SU-DHL-6 (cell line): ENCODE data around the gene ACADM.
"Not testable (repeated sequence)": the region's sequence is repeated elsewhere in the genome, so short reads cannot be mapped to it uniquely, and the experiment has no call there.

Experiments
- H2AFZ ChIP-seq: fragments of 200-600 bp; sonication (generic); 2 replicates; pipeline ENCODE4 v1.6.1; 2014; ENCODE audit warnings: low read depth, mild to moderate bottlenecking, moderate library complexity, mixed read lengths, antibody characterized with exemption, low read length; ENCODE audit not compliant: severe bottlenecking
- H3F3A ChIP-seq: fragments of 200-600 bp; shearing (Covaris generic); 2 replicates; pipeline ENCODE4 v1.6.0; 2016; ENCODE audit warnings: antibody characterized with exemption, mild to moderate bottlenecking; ENCODE audit not compliant: insufficient read depth
- H3K27ac ChIP-seq: fragments of 200-600 bp; sonication (generic); 2 replicates; pipeline ENCODE4 v1.5.1; 2016; ENCODE audit warnings: low read depth, mild to moderate bottlenecking, low read length, moderate library complexity, mixed read lengths
- H3K27me3 ChIP-seq: fragments of 200-600 bp; sonication (generic), shearing (Covaris generic); 2 replicates; pipeline ENCODE4 v1.6.0; 2014; ENCODE audit warnings: mild to moderate bottlenecking, low read length
- H3K36me3 ChIP-seq: fragments of 200-600 bp; sonication (generic); 2 replicates; pipeline ENCODE4 v1.6.1; 2014; ENCODE audit warnings: mild to moderate bottlenecking, low read length, mixed read lengths
- H3K4me2 ChIP-seq: fragments of 300-600, 200-600 bp; shearing (Covaris generic), sonication (generic); 2 replicates; pipeline ENCODE4 v1.6.0; 2014; ENCODE audit warnings: low read length, low read depth, mild to moderate bottlenecking; ENCODE audit not compliant: poor library complexity, severe bottlenecking
- H3K4me3 ChIP-seq: fragments of 200-600 bp; sonication (generic); 2 replicates; pipeline ENCODE4 v1.5.1; 2014; ENCODE audit warnings: antibody characterized with exemption, low read length, mild to moderate bottlenecking, mixed read lengths; ENCODE audit not compliant: insufficient read depth, poor library complexity, severe bottlenecking
- H3K79me2 ChIP-seq: fragments of 200-600 bp; sonication (generic); 2 replicates; pipeline ENCODE4 v1.6.1; 2014; ENCODE audit warnings: mild to moderate bottlenecking, low read length, moderate library complexity; ENCODE audit not compliant: insufficient read depth
- H3K9ac ChIP-seq: fragments of 200-600 bp; sonication (generic); 2 replicates; pipeline ENCODE4 v1.7.0; 2014; ENCODE audit warnings: mild to moderate bottlenecking, low read length
- H3K9me2 ChIP-seq: fragments of 200-600 bp; sonication (generic); replicated peaks from 2 replicates; pipeline ENCODE4 v1.6.1; 2014; ENCODE audit warnings: low read length; ENCODE audit not compliant: insufficient read depth
- H3K9me3 ChIP-seq: fragments of 200-600 bp; sonication (generic); 2 replicates; pipeline ENCODE4 v1.6.1; 2014; ENCODE audit warnings: low read length, mixed read lengths; ENCODE audit not compliant: insufficient read depth
- H4K20me1 ChIP-seq: fragments of 200-600 bp; sonication (generic); 2 replicates; pipeline ENCODE4 v1.6.1; 2014; ENCODE audit warnings: low read depth, mild to moderate bottlenecking, antibody characterized with exemption, low read length, moderate library complexity, mixed read lengths
- EZH2phosphoT487 ChIP-seq: fragments of 200-600 bp; sonication (generic), shearing (Covaris generic); conservative IDR thresholded peaks from 2 replicates; pipeline ENCODE4 v1.6.1; 2018; ENCODE audit warnings: mild to moderate bottlenecking, antibody characterized with exemption, low read length, moderate library complexity, mixed read lengths
- TF ChIP-seq, protein P1 (sequence below): fragments of 200-600 bp; sonication (generic); IDR thresholded peaks from one replicate; pipeline ENCODE4 v1.5.1; 2017; ENCODE audit warnings: antibody characterized with exemption, mild to moderate bottlenecking, low read length, moderate library complexity; ENCODE audit not compliant: insufficient read depth, poor library complexity, severe bottlenecking

The ACADM gene

DNA sequence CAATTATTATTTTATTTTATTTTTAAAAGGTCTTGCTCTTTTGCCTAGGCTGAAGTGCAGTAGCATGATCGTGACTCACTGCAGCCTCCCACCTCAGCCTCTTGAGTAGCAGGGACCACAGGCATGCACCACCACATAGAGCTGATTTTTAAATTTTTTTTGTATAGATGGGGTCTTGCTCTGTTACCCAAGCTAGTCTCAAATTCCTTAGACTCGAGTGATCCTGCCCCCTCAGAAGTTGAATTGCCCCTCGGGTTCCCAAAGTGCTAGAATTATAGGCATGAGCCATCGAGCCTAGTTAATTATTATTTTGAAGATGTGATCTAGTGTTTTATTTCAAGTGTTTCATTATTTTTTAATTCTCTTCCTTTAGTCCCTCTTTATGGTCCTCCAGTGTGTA is 84.4 kb downstream of the ACADM start:
- no peak overlapping the region for H3K9ac ChIP-seq
- no peak overlapping the region for H2AFZ ChIP-seq
- no peaks in the 10 kb centered on the region for H3K36me3 ChIP-seq
- H3K9me2 ChIP-seq: no peaks in the 10 kb centered on the region
- no peak overlapping the region for H3K4me3 ChIP-seq
- peaks cover 4% of the 10 kb centered on the region; the same call in 1 of the 2 replicates for H3F3A ChIP-seq
- no peaks in the 10 kb centered on the region for H4K20me1 ChIP-seq
- TF ChIP-seq, protein P1, sequence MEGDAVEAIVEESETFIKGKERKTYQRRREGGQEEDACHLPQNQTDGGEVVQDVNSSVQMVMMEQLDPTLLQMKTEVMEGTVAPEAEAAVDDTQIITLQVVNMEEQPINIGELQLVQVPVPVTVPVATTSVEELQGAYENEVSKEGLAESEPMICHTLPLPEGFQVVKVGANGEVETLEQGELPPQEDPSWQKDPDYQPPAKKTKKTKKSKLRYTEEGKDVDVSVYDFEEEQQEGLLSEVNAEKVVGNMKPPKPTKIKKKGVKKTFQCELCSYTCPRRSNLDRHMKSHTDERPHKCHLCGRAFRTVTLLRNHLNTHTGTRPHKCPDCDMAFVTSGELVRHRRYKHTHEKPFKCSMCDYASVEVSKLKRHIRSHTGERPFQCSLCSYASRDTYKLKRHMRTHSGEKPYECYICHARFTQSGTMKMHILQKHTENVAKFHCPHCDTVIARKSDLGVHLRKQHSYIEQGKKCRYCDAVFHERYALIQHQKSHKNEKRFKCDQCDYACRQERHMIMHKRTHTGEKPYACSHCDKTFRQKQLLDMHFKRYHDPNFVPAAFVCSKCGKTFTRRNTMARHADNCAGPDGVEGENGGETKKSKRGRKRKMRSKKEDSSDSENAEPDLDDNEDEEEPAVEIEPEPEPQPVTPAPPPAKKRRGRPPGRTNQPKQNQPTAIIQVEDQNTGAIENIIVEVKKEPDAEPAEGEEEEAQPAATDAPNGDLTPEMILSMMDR: no peak
- no peak for TF ChIP-seq EZH2phosphoT487
- no peaks in the 10 kb centered on the region for H3K27me3 ChIP-seq
- no peak overlapping the region for H3K27ac ChIP-seq
- no peak overlapping the region for H3K4me2 ChIP-seq
- H3K9me3 ChIP-seq: no peaks in the 10 kb centered on the region
- no peaks in the 10 kb centered on the region for H3K79me2 ChIP-seq

DNA sequence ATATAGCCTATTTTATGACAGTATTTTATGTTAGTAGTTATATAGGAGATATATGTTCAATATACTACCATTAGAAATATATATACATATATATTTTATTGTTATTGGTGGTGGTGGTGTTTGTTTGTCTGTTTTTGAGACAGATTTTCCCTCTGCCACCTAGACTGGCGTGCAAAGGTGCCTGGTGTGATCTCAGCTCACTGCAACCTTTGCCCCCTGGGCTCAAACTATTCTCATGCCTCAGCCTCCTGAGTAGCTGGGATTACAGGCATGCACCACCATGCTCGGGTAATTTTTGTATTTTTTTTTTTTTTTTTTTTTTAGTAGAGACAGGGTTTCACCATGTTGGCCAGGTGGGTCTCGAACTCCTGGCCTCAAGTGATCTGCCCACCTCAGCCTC is 85.6 kb downstream of the ACADM start:
- not testable (repeated sequence) for H3K9me2 ChIP-seq, H3K27me3 ChIP-seq, H3K4me3 ChIP-seq, H3K36me3 ChIP-seq, H3K9ac ChIP-seq, H4K20me1 ChIP-seq, H3K79me2 ChIP-seq, H3K9me3 ChIP-seq, H3K4me2 ChIP-seq, H3F3A ChIP-seq, H2AFZ ChIP-seq, H3K27ac ChIP-seq

DNA sequence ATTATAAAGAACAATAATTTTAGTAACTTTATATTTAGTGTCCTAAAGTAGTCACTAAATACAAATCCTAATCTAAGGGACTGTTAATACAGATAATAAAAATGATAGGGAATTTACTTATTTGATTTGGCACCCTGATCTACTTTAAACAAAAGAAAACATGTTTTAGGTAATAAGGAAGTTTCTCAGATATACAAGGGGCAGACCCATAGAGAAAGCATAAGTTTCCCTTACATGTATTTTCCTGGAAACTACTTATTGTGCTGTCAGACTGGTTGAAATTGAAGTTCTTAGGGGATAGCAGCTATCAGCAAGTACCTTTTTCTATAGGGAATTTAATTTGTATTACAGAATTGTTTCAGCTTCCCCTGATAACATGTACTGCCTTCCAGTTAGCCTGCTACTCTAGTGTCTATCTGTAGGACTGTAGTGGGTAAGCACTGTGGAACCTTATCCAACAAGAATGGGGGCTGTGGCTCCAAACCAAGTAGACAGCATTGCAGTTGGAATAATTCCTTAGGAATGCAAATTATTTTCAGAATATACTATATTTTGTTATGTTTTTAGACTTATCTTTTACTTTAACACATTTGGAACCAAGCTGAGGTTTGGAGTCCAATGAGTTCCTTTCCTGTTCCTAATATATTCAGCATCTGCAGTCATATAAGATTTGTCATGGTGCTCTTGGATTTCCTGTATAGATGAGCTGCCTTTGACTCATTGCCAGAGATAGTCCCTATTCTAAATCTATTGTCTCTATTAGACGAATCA is 86.9 kb downstream of the ACADM start:
- Histone ChIP-seq H3K4me3 (no peak overlapping the region), H3K36me3 (no peaks in the 10 kb centered on the region), H3K9ac (no peak overlapping the region), H4K20me1 (no peaks in the 10 kb centered on the region), H3K9me3 (no peaks in the 10 kb centered on the region), H3K4me2 (no peak overlapping the region), H3F3A (no peaks in the 10 kb centered on the region), H2AFZ (no peak overlapping the region), H3K79me2 (no peaks in the 10 kb centered on the region), H3K9me2 (no peaks in the 10 kb centered on the region), H3K27me3 (no peaks in the 10 kb centered on the region), H3K27ac (no peak overlapping the region)
- TF ChIP-seq EZH2phosphoT487: no peak
- TF ChIP-seq, protein P1: no peak

DNA sequence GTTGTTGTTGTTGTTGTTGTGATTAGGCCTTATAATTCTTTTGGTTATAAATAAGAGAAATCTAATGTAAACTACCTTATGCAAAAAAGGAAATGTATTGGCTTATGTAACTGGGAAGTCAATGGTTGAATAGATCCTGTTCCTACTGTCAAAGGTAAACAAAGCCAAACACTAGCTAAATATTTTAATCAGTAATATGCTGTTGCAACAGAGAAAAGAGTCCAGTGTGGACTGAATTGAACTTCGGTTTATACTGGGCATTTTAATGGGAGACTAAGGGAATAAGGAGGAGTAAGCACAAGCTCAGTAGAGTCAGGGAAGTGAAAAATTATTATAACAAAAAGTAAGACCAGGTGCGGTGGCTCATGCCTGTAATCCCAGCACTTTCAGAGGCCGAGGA is 87.6 kb downstream of the ACADM start:
- no peaks in the 10 kb centered on the region for H3K27me3 ChIP-seq
- no peak for TF ChIP-seq EZH2phosphoT487
- TF ChIP-seq, protein P1: no peak
- no peak overlapping the region for H3K4me3 ChIP-seq
- no peaks in the 10 kb centered on the region for H3K9me3 ChIP-seq
- no peaks in the 10 kb centered on the region for H4K20me1 ChIP-seq
- no peak overlapping the region for H3K27ac ChIP-seq
- H3K4me2 ChIP-seq: no peak overlapping the region
- H2AFZ ChIP-seq: no peak overlapping the region
- H3K9me2 ChIP-seq: no peaks in the 10 kb centered on the region
- H3K36me3 ChIP-seq: no peaks in the 10 kb centered on the region
- no peak overlapping the region for H3K9ac ChIP-seq
- no peaks in the 10 kb centered on the region for H3F3A ChIP-seq
- H3K79me2 ChIP-seq: no peaks in the 10 kb centered on the region
